ENCODE data around the gene FYN. TPM values are rescaled to one million over a fixed set of nuclear protein-coding genes. Genes with fewer than 3 reads are reported as not detected.

FYN gene
- polyA plus RNA-seq, 4 donors, result 17.9 to 33.8 (median 24.8) TPM

DNA sequence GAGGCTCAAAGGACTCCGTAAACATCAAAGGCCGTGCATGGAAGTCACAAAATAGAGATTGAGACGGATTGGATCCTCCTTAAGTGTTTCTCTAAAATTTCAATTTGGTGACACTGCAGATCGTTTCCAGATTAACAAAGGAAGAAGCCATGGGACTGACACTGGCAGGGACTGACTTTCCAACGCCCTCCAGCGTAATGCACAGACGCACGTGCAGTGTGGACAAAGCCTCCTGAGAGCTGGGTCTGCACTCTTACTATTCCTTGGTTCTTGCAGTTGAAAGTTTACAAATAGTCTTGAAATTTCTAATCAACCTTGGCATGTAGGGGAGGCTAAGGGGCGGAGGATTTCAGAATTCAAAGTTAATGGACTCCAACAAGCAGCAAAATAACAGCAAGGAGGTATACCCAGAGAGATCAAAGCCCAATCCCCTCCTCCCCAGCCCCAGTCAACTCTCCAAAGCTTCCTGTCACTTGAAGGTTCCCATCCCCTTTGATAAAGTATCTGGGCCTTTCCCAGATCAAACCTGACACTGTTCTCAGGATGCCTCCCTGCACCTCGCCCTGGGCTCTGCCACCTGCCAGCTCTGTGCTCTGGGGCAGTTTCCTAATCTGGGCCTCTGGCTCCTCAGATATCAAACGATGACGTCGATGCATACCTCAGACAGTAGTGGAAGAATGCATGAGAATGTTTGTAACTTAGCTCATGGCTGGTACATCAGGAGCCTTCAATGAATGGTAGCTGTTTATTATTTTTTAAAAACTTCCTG, 161.1 kb downstream of the FYN start:
- FAIRE-seq (no peak), DNase-seq (peak in 1 of 2 donors; percentile 21)
- Histone ChIP-seq H3K4me1 (ENCODE audit: control insufficient read depth in 3 of 3, insufficient read depth in 2 of 3, low read depth in 1 of 3, low read length in 2 of 3) (peaks cover 0 to 5% (median 1%) of the 10 kb centered on the region in 3 donors), H3K36me3 (ENCODE audit: control insufficient read depth in 3 of 3, insufficient read depth in 2 of 3, low read depth in 1 of 3, low read length in 3 of 3) (peaks cover 0 to 7% (median 6%) of the 10 kb centered on the region in 3 donors), H3K27me3 (ENCODE audit: control insufficient read depth in 3 of 3, insufficient read depth in 3 of 3, low read length in 3 of 3) (no peaks in the 10 kb centered on the region), H3K27ac (ENCODE audit: low read depth in 1 of 3, low read length in 2 of 3) (peak overlapping the region in 1 of 3 donors; percentile 21), H3K4me3 (ENCODE audit: low read depth in 1 of 3, low read length in 3 of 3) (no peak overlapping the region), H3K9me3 (ENCODE audit: control insufficient read depth in 2 of 2, insufficient read depth in 1 of 2, low read depth in 1 of 2, low read length in 1 of 2) (no peaks in the 10 kb centered on the region)
- 65 to 75% (median 73%) methylated on average over 13 of the region's 13 CpGs for WGBS, 3 donors

DNA sequence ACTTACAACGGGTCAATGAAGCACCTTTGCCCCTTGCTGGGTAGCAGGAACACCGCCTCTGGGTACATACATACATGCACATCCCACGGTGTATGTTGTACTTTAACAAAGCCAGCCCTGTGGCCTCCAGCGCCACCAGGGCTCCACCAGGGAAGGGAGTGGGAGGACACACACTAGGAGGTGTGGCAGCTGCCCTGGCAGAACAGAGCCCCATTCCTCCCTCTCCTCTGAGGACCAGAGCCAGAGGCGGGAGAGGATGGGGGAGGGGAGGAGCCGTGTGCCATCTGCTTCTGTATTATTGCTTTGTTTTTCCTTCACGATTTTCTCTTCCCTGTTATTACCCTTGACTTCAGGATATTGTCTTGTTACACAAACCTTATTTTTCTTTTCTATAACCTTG, 161.8 kb downstream of the FYN start:
- Histone ChIP-seq H3K9me3 (ENCODE audit: control insufficient read depth in 2 of 2, insufficient read depth in 1 of 2, low read depth in 1 of 2, low read length in 1 of 2) (no peaks in the 10 kb centered on the region), H3K4me1 (ENCODE audit: control insufficient read depth in 3 of 3, insufficient read depth in 2 of 3, low read depth in 1 of 3, low read length in 2 of 3) (peaks cover 0 to 5% (median 2%) of the 10 kb centered on the region in 3 donors), H3K4me3 (ENCODE audit: low read depth in 1 of 3, low read length in 3 of 3) (no peak overlapping the region), H3K27me3 (ENCODE audit: control insufficient read depth in 3 of 3, insufficient read depth in 3 of 3, low read length in 3 of 3) (no peaks in the 10 kb centered on the region), H3K36me3 (ENCODE audit: control insufficient read depth in 3 of 3, insufficient read depth in 2 of 3, low read depth in 1 of 3, low read length in 3 of 3) (peaks cover 0 to 7% (median 6%) of the 10 kb centered on the region in 3 donors), H3K27ac (ENCODE audit: low read depth in 1 of 3, low read length in 2 of 3) (peak overlapping the region in 2 of 3 donors; percentile 21 to 52)
- whole genome bisulfite sequencing, 3 donors, result 22 to 58% (median 54%) methylated on average over 7 of the region's 7 CpGs
- peak; percentile 37 to 42 for DNase-seq
- FAIRE-seq, result no peak

GRCh38 chr6:111710911-111711310, 162.3 kb downstream of the FYN start:
- DNase-seq, result no peak
- Histone ChIP-seq H3K4me3 (ENCODE audit: low read depth in 1 of 3, low read length in 3 of 3) (no peak overlapping the region), H3K27ac (ENCODE audit: low read depth in 1 of 3, low read length in 2 of 3) (peak overlapping the region in 1 of 3 donors; percentile 20), H3K9me3 (ENCODE audit: control insufficient read depth in 2 of 2, insufficient read depth in 1 of 2, low read depth in 1 of 2, low read length in 1 of 2) (no peaks in the 10 kb centered on the region), H3K4me1 (ENCODE audit: control insufficient read depth in 3 of 3, insufficient read depth in 2 of 3, low read depth in 1 of 3, low read length in 2 of 3) (peaks cover 0 to 5% (median 2%) of the 10 kb centered on the region in 3 donors), H3K36me3 (ENCODE audit: control insufficient read depth in 3 of 3, insufficient read depth in 2 of 3, low read depth in 1 of 3, low read length in 3 of 3) (peaks cover 0 to 7% (median 6%) of the 10 kb centered on the region in 3 donors), H3K27me3 (ENCODE audit: control insufficient read depth in 3 of 3, insufficient read depth in 3 of 3, low read length in 3 of 3) (no peaks in the 10 kb centered on the region)
- 39 to 57% (median 48%) methylated on average over 4 of the region's 4 CpGs for WGBS, 3 donors
- no peak for FAIRE-seq

DNA sequence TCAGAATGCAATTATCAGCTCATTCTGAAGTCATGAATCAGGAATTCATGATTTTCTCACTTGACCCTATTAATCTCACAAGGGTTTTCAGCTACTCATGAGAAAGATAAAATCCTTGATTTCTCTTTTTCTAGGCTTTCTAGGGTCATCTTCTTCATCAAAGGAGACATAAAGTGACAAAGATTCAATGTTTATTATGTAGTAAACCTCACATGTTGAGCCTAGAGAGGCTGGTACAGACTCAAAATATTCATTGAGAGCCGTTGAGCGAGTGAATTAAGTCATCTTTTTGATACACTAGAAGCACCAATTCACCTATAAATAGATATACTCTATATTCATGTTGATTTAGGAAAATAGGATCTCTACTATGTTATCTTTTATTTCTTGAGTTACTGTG, 162.8 kb downstream of the FYN start:
- H3K4me1 ChIP-seq (ENCODE audit: control insufficient read depth in 3 of 3, insufficient read depth in 2 of 3, low read depth in 1 of 3, low read length in 2 of 3), result peaks cover 0 to 5% (median 2%) of the 10 kb centered on the region in 3 donors
- DNase-seq (no peak), FAIRE-seq (no peak)
- H3K27me3 ChIP-seq (ENCODE audit: control insufficient read depth in 3 of 3, insufficient read depth in 3 of 3, low read length in 3 of 3), result no peaks in the 10 kb centered on the region
- no peak overlapping the region for H3K27ac ChIP-seq (ENCODE audit: low read depth in 1 of 3, low read length in 2 of 3)
- no peak overlapping the region for H3K4me3 ChIP-seq (ENCODE audit: low read depth in 1 of 3, low read length in 3 of 3)
- H3K9me3 ChIP-seq (ENCODE audit: control insufficient read depth in 2 of 2, insufficient read depth in 1 of 2, low read depth in 1 of 2, low read length in 1 of 2), result no peaks in the 10 kb centered on the region
- H3K36me3 ChIP-seq (ENCODE audit: control insufficient read depth in 3 of 3, insufficient read depth in 2 of 3, low read depth in 1 of 3, low read length in 3 of 3), result peaks cover 0 to 6% (median 6%) of the 10 kb centered on the region in 3 donors
- 89 to 96% (median 91%) methylated on average over 2 of the region's 2 CpGs for WGBS, 3 donors

DNA sequence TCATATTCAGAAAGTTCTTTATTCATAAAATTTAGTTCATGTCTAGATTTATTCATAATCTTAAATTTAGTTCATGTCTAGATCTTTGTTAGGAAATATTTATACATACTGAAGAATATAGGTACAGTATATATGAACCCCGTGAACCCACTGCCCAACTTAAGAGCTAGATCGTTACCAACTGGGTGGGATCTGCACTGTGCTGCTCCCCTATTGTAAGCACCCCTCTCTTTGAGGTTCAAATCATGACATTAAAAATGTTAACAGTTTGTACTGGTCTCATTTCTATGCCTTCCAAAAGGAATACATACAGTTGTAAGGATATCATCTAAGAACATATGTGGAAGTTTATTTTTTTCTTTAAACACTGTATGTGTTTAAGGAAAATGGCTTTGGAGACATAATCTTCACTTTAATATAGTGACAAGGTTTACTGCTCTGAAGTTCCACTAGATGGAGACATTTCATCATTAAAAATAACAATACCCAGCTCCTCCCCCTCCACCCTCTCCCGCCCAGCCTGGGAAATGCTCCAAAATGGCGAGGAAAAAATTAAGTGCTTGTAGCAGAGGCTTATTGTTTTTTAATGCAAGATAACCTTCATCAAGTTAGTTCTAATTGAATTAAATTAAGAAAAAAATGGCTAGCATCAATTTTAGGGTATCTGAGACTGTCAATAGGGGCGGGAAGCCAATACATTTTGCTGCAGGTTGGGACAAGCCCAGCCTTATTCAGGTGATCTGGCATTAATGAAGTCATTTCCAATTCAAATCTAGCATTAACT, 163.4 kb downstream of the FYN start:
- peaks cover 0 to 5% (median 2%) of the 10 kb centered on the region in 3 donors for H3K4me1 ChIP-seq (ENCODE audit: control insufficient read depth in 3 of 3, insufficient read depth in 2 of 3, low read depth in 1 of 3, low read length in 2 of 3)
- peak; percentile 72 for FAIRE-seq

GRCh38 chr6:111709201-111709600, 164.1 kb downstream of the FYN start:
- WGBS, 3 donors, result 46 to 69% (median 65%) methylated on average over 3 of the region's 3 CpGs

More for the DNA sequence above, 163.4 kb downstream of the FYN start:
- WGBS, 3 donors, result 14 to 28% (median 27%) methylated on average over 5 of the region's 5 CpGs
- Histone ChIP-seq H3K9me3 (ENCODE audit: control insufficient read depth in 2 of 2, insufficient read depth in 1 of 2, low read depth in 1 of 2, low read length in 1 of 2) (no peaks in the 10 kb centered on the region), H3K4me3 (ENCODE audit: low read depth in 1 of 3, low read length in 3 of 3) (peak overlapping the region in 1 of 3 donors; percentile 15), H3K27me3 (ENCODE audit: control insufficient read depth in 3 of 3, insufficient read depth in 3 of 3, low read length in 3 of 3) (no peaks in the 10 kb centered on the region), H3K36me3 (ENCODE audit: control insufficient read depth in 3 of 3, insufficient read depth in 2 of 3, low read depth in 1 of 3, low read length in 3 of 3) (peaks cover 0 to 6% (median 4%) of the 10 kb centered on the region in 3 donors), H3K27ac (ENCODE audit: low read depth in 1 of 3, low read length in 2 of 3) (no peak overlapping the region)
- peak; percentile 67 to 75 for DNase-seq

GRCh38 chr6:111707773-111708172, 165.5 kb downstream of the FYN start:
- H3K9me3 ChIP-seq (ENCODE audit: control insufficient read depth in 2 of 2, insufficient read depth in 1 of 2, low read depth in 1 of 2, low read length in 1 of 2), result no peaks in the 10 kb centered on the region
- H3K36me3 ChIP-seq (ENCODE audit: control insufficient read depth in 3 of 3, insufficient read depth in 2 of 3, low read depth in 1 of 3, low read length in 3 of 3), result peaks cover 0 to 2% (median 0%) of the 10 kb centered on the region in 3 donors
- no peak overlapping the region for H3K27ac ChIP-seq (ENCODE audit: low read depth in 1 of 3, low read length in 2 of 3)
- 41 to 73% (median 54%) methylated on average over 4 of the region's 4 CpGs for WGBS, 3 donors
- no peak overlapping the region for H3K4me3 ChIP-seq (ENCODE audit: low read depth in 1 of 3, low read length in 3 of 3)
- no peak for DNase-seq
- H3K27me3 ChIP-seq (ENCODE audit: control insufficient read depth in 3 of 3, insufficient read depth in 3 of 3, low read length in 3 of 3), result no peaks in the 10 kb centered on the region
- FAIRE-seq, result no peak
- peaks cover 0 to 5% (median 2%) of the 10 kb centered on the region in 3 donors for H3K4me1 ChIP-seq (ENCODE audit: control insufficient read depth in 3 of 3, insufficient read depth in 2 of 3, low read depth in 1 of 3, low read length in 2 of 3)

More at GRCh38 chr6:111709201-111709600, 164.1 kb downstream of the FYN start:
- Histone ChIP-seq H3K4me3 (ENCODE audit: low read depth in 1 of 3, low read length in 3 of 3) (no peak overlapping the region), H3K27me3 (ENCODE audit: control insufficient read depth in 3 of 3, insufficient read depth in 3 of 3, low read length in 3 of 3) (no peaks in the 10 kb centered on the region), H3K9me3 (ENCODE audit: control insufficient read depth in 2 of 2, insufficient read depth in 1 of 2, low read depth in 1 of 2, low read length in 1 of 2) (no peaks in the 10 kb centered on the region), H3K4me1 (ENCODE audit: control insufficient read depth in 3 of 3, insufficient read depth in 2 of 3, low read depth in 1 of 3, low read length in 2 of 3) (peaks cover 0 to 5% (median 2%) of the 10 kb centered on the region in 3 donors), H3K27ac (ENCODE audit: low read depth in 1 of 3, low read length in 2 of 3) (no peak overlapping the region), H3K36me3 (ENCODE audit: control insufficient read depth in 3 of 3, insufficient read depth in 2 of 3, low read depth in 1 of 3, low read length in 3 of 3) (peaks cover 0 to 5% (median 4%) of the 10 kb centered on the region in 3 donors)
- DNase-seq (no peak), FAIRE-seq (no peak)

DNA sequence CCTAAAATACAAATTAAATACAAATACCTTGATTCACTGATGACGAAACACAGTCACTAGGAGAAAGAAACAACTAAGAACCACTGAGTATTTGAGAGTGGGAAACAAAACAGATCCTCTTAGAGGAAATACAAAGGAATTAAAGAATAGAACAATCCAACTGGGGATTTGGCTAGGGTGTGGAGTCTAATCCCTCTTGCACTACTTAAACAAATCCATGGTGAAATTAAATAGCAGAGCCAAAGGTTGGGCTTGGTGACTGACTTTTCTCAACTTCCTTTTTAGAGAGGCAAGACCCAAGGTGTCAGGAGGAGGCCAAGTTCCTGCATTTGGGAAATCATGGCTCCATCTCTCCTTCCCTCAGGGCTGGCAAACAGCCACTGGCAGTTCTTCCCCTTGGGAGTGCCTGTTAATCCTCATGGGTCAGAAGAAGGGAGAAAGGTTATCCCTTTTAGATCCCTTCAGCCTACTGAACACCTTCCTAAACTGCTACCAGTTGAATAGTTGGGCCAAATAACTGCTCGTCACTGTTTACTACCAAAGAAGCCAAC, 166.3 kb downstream of the FYN start:
- Histone ChIP-seq H3K27me3 (ENCODE audit: control insufficient read depth in 3 of 3, insufficient read depth in 3 of 3, low read length in 3 of 3) (no peaks in the 10 kb centered on the region), H3K9me3 (ENCODE audit: control insufficient read depth in 2 of 2, insufficient read depth in 1 of 2, low read depth in 1 of 2, low read length in 1 of 2) (no peaks in the 10 kb centered on the region), H3K36me3 (ENCODE audit: control insufficient read depth in 3 of 3, insufficient read depth in 2 of 3, low read depth in 1 of 3, low read length in 3 of 3) (peaks cover 0 to 2% (median 0%) of the 10 kb centered on the region in 3 donors), H3K4me1 (ENCODE audit: control insufficient read depth in 3 of 3, insufficient read depth in 2 of 3, low read depth in 1 of 3, low read length in 2 of 3) (peaks cover 0 to 5% (median 2%) of the 10 kb centered on the region in 3 donors), H3K27ac (ENCODE audit: low read depth in 1 of 3, low read length in 2 of 3) (no peak overlapping the region), H3K4me3 (ENCODE audit: low read depth in 1 of 3, low read length in 3 of 3) (no peak overlapping the region)
- DNase-seq, result no peak
- no peak for FAIRE-seq
- 87 to 98% (median 95%) methylated on average over 2 of the region's 2 CpGs for WGBS, 3 donors
